ENCODE measurements around the gene CMIP. TPM values are rescaled to one million over a fixed set of nuclear protein-coding genes. Genes with fewer than 3 reads are reported as not detected.

CMIP gene
- total RNA-seq, 1 donor from 2014 or later: 6.6 TPM

DNA sequence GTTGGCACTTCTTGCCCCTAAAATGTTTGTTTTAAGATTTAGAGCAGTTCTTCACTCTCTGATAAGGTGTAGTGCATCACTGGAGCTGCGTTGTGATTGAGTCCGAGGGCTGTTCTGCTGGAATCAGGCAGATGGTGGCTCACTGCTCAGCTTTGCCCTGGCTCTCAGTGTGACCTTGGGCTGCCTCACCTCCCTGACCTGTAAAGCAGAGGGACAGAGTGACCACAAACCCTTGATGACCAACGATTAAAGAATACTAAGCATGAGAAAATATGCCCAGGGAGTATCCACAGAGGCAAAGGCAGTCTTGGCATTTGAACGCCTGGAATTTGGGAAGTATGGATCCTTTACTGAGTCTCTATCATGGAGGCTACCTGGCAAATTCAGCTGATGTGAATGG is 18.1 kb downstream of the CMIP start:
- H3K36me3 ChIP-seq: no peaks in the 10 kb centered on the region
- H3K9me3 Mint-ChIP-seq: no peaks in the 10 kb centered on the region
- peaks cover 27% of the 10 kb centered on the region for H3K36me3 Mint-ChIP-seq
- no peak overlapping the region for H2AFZ ChIP-seq (replicated peaks)
- peaks cover 6% of the 10 kb centered on the region for H3F3A ChIP-seq (ENCODE audit: low read depth)
- peaks cover 98% of the 10 kb centered on the region for H4K20me1 ChIP-seq (ENCODE audit: low read depth)
- H3K27ac Mint-ChIP-seq: no peak overlapping the region
- no peaks in the 10 kb centered on the region for H3K9me3 ChIP-seq (ENCODE audit: low read depth)
- H3K9ac ChIP-seq: no peak overlapping the region
- no peak overlapping the region for H3K4me2 ChIP-seq
- no peak for DNase-seq (ENCODE audit: low spot score)
- H3K4me1 Mint-ChIP-seq: peaks cover 41% of the 10 kb centered on the region
- H3K4me3 ChIP-seq: no peak overlapping the region
- peaks cover 96% of the 10 kb centered on the region for H3K79me2 ChIP-seq (ENCODE audit: low read depth)
- H3K27ac ChIP-seq: no peak overlapping the region
- H3K27me3 ChIP-seq: no peaks in the 10 kb centered on the region
- no peak overlapping the region for H3K4me3 Mint-ChIP-seq
- peaks cover 14% of the 10 kb centered on the region for H3K4me1 ChIP-seq
- TF ChIP-seq EZH2phosphoT487 (IDR thresholded peaks at IDR 0.05): no peak
- TF ChIP-seq CTCF (IDR thresholded peaks at IDR 0.05): no peak
- no peak for TF ChIP-seq EZH2 (IDR thresholded peaks at IDR 0.05)
- no peaks in the 10 kb centered on the region for H3K27me3 Mint-ChIP-seq (ENCODE audit: insufficient read depth, low read depth)

GRCh38 chr16:81463296-81463890 is 18.8 kb downstream of the CMIP start:
- no peak overlapping the region for H3K9ac ChIP-seq
- Mint-ChIP-seq H3K9me3 (no peaks in the 10 kb centered on the region), H3K27me3 (ENCODE audit: insufficient read depth, low read depth) (no peaks in the 10 kb centered on the region), H3K36me3 (peaks cover 24% of the 10 kb centered on the region), H3K4me1 (peaks cover 38% of the 10 kb centered on the region), H3K27ac (no peak overlapping the region), H3K4me3 (no peak overlapping the region)
- peaks cover 6% of the 10 kb centered on the region for H3F3A ChIP-seq (ENCODE audit: low read depth)
- peaks cover 97% of the 10 kb centered on the region for H3K79me2 ChIP-seq (ENCODE audit: low read depth)
- peaks cover 98% of the 10 kb centered on the region for H4K20me1 ChIP-seq (ENCODE audit: low read depth)
- H3K4me3 ChIP-seq: no peak overlapping the region
- TF ChIP-seq EZH2 (IDR thresholded peaks at IDR 0.05) (no peak), EZH2phosphoT487 (IDR thresholded peaks at IDR 0.05) (no peak), CTCF (IDR thresholded peaks at IDR 0.05) (no peak)
- no peak overlapping the region for H3K4me2 ChIP-seq
- H3K9me3 ChIP-seq (ENCODE audit: low read depth): no peaks in the 10 kb centered on the region
- no peaks in the 10 kb centered on the region for H3K27me3 ChIP-seq
- DNase-seq (ENCODE audit: low spot score): no peak
- H2AFZ ChIP-seq (replicated peaks): no peak overlapping the region
- no peak overlapping the region for H3K27ac ChIP-seq
- H3K4me1 ChIP-seq: peaks cover 14% of the 10 kb centered on the region
- H3K36me3 ChIP-seq: no peaks in the 10 kb centered on the region

- no peak for DNase-seq (ENCODE audit: low spot score)
These were observed 19.7 kb downstream of the CMIP start for GRCh38 chr16:81464279-81464678.

More at GRCh38 chr16:81464279-81464678, 19.7 kb downstream of the CMIP start:
- Mint-ChIP-seq H3K27ac (no peak overlapping the region), H3K36me3 (peaks cover 17% of the 10 kb centered on the region), H3K27me3 (ENCODE audit: insufficient read depth, low read depth) (no peaks in the 10 kb centered on the region), H3K4me3 (no peak overlapping the region), H3K4me1 (peaks cover 35% of the 10 kb centered on the region), H3K9me3 (no peaks in the 10 kb centered on the region)
- Histone ChIP-seq H2AFZ (replicated peaks) (no peak overlapping the region), H3K4me3 (no peak overlapping the region), H3K9me3 (ENCODE audit: low read depth) (no peaks in the 10 kb centered on the region), H4K20me1 (ENCODE audit: low read depth) (peaks cover 98% of the 10 kb centered on the region), H3K27ac (no peak overlapping the region), H3K4me2 (no peak overlapping the region), H3K4me1 (peaks cover 14% of the 10 kb centered on the region), H3K9ac (no peak overlapping the region), H3K27me3 (no peaks in the 10 kb centered on the region), H3K36me3 (no peaks in the 10 kb centered on the region), H3F3A (ENCODE audit: low read depth) (peaks cover 6% of the 10 kb centered on the region), H3K79me2 (ENCODE audit: low read depth) (peaks cover 97% of the 10 kb centered on the region)
- TF ChIP-seq EZH2 (IDR thresholded peaks at IDR 0.05) (no peak), EZH2phosphoT487 (IDR thresholded peaks at IDR 0.05) (no peak), CTCF (IDR thresholded peaks at IDR 0.05) (no peak)

All from neural progenitor cell (in vitro differentiated cells).